ENCODE results near the gene FRMPD4. TPM values are rescaled to one million over a fixed set of nuclear protein-coding genes. Genes with fewer than 3 reads are reported as not detected.

Gene FRMPD4
- total and polyA plus RNA-seq, 2 donors (not counting 3 experiments of a cell fraction or from before 2014, with no cell fraction given) = not detected

DNA sequence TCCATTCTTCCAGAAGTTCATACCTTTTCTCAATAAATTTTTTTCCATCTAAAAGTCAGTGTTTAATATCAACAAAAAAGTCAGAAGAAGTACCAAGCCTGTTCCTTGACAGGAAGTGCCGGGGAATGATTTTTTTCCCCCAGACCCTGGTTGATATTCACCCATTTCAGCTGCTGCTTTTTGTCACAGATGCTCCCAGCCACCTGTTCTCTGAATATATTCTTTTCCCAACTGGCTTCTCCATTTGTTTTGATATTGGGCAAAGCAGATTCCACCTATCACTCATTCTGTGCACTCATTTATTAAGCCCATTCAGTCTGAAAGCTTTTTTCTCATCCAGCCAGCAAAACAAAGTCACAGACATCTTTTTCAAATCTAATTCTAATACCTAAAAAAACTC is 139.9 kb downstream of the FRMPD4 start:
- Histone ChIP-seq H3K9me1 (replicated peaks; ENCODE audit: control insufficient read depth, extremely low read depth, insufficient read depth, low read length) (no peaks in the 10 kb centered on the region), H3K27me3 (ENCODE audit: control insufficient read depth in 2 of 2, insufficient read depth in 2 of 2, low read length in 2 of 2) (no peaks in the 10 kb centered on the region), H3K4me2 (ENCODE audit: insufficient read depth, low read length) (no peak overlapping the region), H3K36me3 (ENCODE audit: control insufficient read depth in 2 of 2, extremely low read depth in 1 of 2, insufficient read depth in 2 of 2, low read length in 2 of 2) (no peaks in the 10 kb centered on the region), H3K9me3 (replicated peaks; ENCODE audit: control insufficient read depth, insufficient read depth, low read length) (no peaks in the 10 kb centered on the region), H3K4me1 (ENCODE audit: control insufficient read depth, extremely low read depth, insufficient read depth, low read length) (no peaks in the 10 kb centered on the region), H3K4me3 (replicated peaks in 1 of 3; ENCODE audit: insufficient read depth in 1 of 3, low read depth in 1 of 3, low read length in 3 of 3) (no peak overlapping the region), H3K79me2 (ENCODE audit: control insufficient read depth, insufficient read depth, low read length) (no peaks in the 10 kb centered on the region), H4K20me1 (replicated peaks; ENCODE audit: control insufficient read depth, extremely low read depth, insufficient read depth, low read length) (no peaks in the 10 kb centered on the region), H3K27ac (ENCODE audit: insufficient read depth, low read depth, low read length) (no peak overlapping the region), H3K9ac (replicated peaks; ENCODE audit: extremely low read depth, insufficient read depth, low read length) (no peak overlapping the region), H2AFZ (ENCODE audit: low read depth, low read length) (no peak overlapping the region)
- intact Hi-C loops (cut with micrococcal nuclease) (no loop called here), dilution Hi-C loops (cut with MboI; ENCODE audit: extremely low pct_ligation_motif_present, low sequenced_read_pairs) (no loop called here)
- CTCF ChIA-PET = no interaction called here
- FAIRE-seq (no peak), DNase-seq (ENCODE audit: low read depth, low spot score) (no peak)
- POLR2A ChIA-PET = no interaction called here
- no peak for TF ChIP-seq FOS (IDR thresholded peaks at IDR 0.05; ENCODE audit: borderline replicate concordance, insufficient read depth, low read length)
- TF ChIP-seq EZH2 (IDR thresholded peaks at IDR 0.05; ENCODE audit: borderline replicate concordance, low read depth, low read length, severe bottlenecking) = no peak
- TF ChIP-seq POLR2AphosphoS5 (IDR thresholded peaks at IDR 0.05; ENCODE audit: insufficient read depth, low read depth, low read length) = no peak
- TF ChIP-seq POLR2A (IDR thresholded peaks at IDR 0.05; ENCODE audit: low read depth, low read length) = no peak
- TF ChIP-seq, protein P1, sequence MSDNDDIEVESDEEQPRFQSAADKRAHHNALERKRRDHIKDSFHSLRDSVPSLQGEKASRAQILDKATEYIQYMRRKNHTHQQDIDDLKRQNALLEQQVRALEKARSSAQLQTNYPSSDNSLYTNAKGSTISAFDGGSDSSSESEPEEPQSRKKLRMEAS (IDR thresholded peaks at IDR 0.05; ENCODE audit: insufficient read depth, insufficient read length) = no peak
- BruUV-seq (replicated peaks) = no TSS peak

DNA sequence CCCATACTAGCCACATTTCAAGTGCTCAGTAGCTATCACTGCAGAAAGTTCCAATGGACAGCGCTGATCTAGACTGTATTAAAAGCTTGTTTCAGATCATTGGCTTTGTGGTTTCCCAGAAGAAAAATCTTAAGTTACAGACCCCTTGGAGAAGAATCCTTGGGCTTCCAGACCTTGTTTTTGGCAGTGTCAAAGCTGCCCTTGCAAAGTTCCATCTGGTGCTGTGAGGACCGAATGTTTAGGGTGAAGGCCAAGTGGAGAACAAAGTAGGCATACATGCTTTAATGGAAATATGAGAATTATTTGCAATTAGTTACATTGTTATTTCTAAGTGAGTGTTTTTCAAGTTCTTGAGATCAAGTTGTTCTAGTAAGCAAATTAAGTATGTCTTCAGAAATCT is 144.7 kb downstream of the FRMPD4 start:
- Histone ChIP-seq H3K9me1 (replicated peaks; ENCODE audit: control insufficient read depth, extremely low read depth, insufficient read depth, low read length) (no peaks in the 10 kb centered on the region), H3K36me3 (ENCODE audit: control insufficient read depth in 2 of 2, extremely low read depth in 1 of 2, insufficient read depth in 2 of 2, low read length in 2 of 2) (no peaks in the 10 kb centered on the region), H3K9me3 (replicated peaks; ENCODE audit: control insufficient read depth, insufficient read depth, low read length) (no peaks in the 10 kb centered on the region), H3K27ac (ENCODE audit: insufficient read depth, low read depth, low read length) (no peak overlapping the region), H3K4me3 (replicated peaks in 1 of 3; ENCODE audit: insufficient read depth in 1 of 3, low read depth in 1 of 3, low read length in 3 of 3) (no peak overlapping the region), H4K20me1 (replicated peaks; ENCODE audit: control insufficient read depth, extremely low read depth, insufficient read depth, low read length) (no peaks in the 10 kb centered on the region), H3K79me2 (ENCODE audit: control insufficient read depth, insufficient read depth, low read length) (no peaks in the 10 kb centered on the region), H3K27me3 (ENCODE audit: control insufficient read depth in 2 of 2, insufficient read depth in 2 of 2, low read length in 2 of 2) (no peaks in the 10 kb centered on the region), H3K4me1 (ENCODE audit: control insufficient read depth, extremely low read depth, insufficient read depth, low read length) (no peaks in the 10 kb centered on the region), H3K9ac (replicated peaks; ENCODE audit: extremely low read depth, insufficient read depth, low read length) (no peak overlapping the region), H3K4me2 (ENCODE audit: insufficient read depth, low read length) (no peak overlapping the region), H2AFZ (ENCODE audit: low read depth, low read length) (no peak overlapping the region)
- CTCF ChIA-PET = no interaction called here
- FAIRE-seq = no peak
- intact Hi-C loops (cut with micrococcal nuclease) (no loop called here), dilution Hi-C loops (cut with MboI; ENCODE audit: extremely low pct_ligation_motif_present, low sequenced_read_pairs) (no loop called here)
- no peak for DNase-seq (ENCODE audit: low read depth, low spot score)
- POLR2A ChIA-PET = no interaction called here
- TF ChIP-seq, protein P2, sequence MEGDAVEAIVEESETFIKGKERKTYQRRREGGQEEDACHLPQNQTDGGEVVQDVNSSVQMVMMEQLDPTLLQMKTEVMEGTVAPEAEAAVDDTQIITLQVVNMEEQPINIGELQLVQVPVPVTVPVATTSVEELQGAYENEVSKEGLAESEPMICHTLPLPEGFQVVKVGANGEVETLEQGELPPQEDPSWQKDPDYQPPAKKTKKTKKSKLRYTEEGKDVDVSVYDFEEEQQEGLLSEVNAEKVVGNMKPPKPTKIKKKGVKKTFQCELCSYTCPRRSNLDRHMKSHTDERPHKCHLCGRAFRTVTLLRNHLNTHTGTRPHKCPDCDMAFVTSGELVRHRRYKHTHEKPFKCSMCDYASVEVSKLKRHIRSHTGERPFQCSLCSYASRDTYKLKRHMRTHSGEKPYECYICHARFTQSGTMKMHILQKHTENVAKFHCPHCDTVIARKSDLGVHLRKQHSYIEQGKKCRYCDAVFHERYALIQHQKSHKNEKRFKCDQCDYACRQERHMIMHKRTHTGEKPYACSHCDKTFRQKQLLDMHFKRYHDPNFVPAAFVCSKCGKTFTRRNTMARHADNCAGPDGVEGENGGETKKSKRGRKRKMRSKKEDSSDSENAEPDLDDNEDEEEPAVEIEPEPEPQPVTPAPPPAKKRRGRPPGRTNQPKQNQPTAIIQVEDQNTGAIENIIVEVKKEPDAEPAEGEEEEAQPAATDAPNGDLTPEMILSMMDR (IDR thresholded peaks at IDR 0.05; ENCODE audit: extremely low read depth in 1 of 2, insufficient read depth in 1 of 2, low read depth in 1 of 2, low read length in 2 of 2) = no peak
- TF ChIP-seq JUN (IDR thresholded peaks at IDR 0.05; ENCODE audit: borderline replicate concordance, insufficient read depth, insufficient read length, low read depth) = no peak
- TF ChIP-seq, protein P1 (IDR thresholded peaks at IDR 0.05; ENCODE audit: insufficient read depth, insufficient read length) = no peak
- TF ChIP-seq MYC (IDR thresholded peaks at IDR 0.05; ENCODE audit: low read depth, low read length) = no peak
- TF ChIP-seq GATA2 (IDR thresholded peaks at IDR 0.05; ENCODE audit: insufficient read depth, insufficient read length, low read depth, low read length) = no peak
- TF ChIP-seq POLR2AphosphoS5 (IDR thresholded peaks at IDR 0.05; ENCODE audit: insufficient read depth, low read depth, low read length) = no peak
- no peak for TF ChIP-seq EZH2 (IDR thresholded peaks at IDR 0.05; ENCODE audit: borderline replicate concordance, low read depth, low read length, severe bottlenecking)
- no peak for TF ChIP-seq FOS (IDR thresholded peaks at IDR 0.05; ENCODE audit: borderline replicate concordance, insufficient read depth, low read length)
- no peak for TF ChIP-seq POLR2A (IDR thresholded peaks at IDR 0.05; ENCODE audit: low read depth, low read length)
- no TSS peak for BruUV-seq (replicated peaks)
